HG02970 (cell line): ENCODE measurements around the gene TLE1.
"Not testable (repeated sequence)": the region's sequence is repeated elsewhere in the genome, so short reads cannot be mapped to it uniquely, and the experiment has no call there.

Source experiments
- ATAC-seq: cut with Tn5 transposase; IDR thresholded peaks from one replicate; pipeline ENCODE4 v1.9.1; 2021; ENCODE audit warnings: mild to moderate bottlenecking, moderate library complexity, moderate number of reproducible peaks; ENCODE audit not compliant: unreplicated experiment, low FRiP score

Gene TLE1

GRCh38 chr9:81689343-81690175, at the start of gene TLE1:
Gene TLE1 (minus strand): TSS chr9:81689547. CDS start chr9:81688240, 1,307 bp downstream.
- ATAC-seq: peak; percentile 61

DNA sequence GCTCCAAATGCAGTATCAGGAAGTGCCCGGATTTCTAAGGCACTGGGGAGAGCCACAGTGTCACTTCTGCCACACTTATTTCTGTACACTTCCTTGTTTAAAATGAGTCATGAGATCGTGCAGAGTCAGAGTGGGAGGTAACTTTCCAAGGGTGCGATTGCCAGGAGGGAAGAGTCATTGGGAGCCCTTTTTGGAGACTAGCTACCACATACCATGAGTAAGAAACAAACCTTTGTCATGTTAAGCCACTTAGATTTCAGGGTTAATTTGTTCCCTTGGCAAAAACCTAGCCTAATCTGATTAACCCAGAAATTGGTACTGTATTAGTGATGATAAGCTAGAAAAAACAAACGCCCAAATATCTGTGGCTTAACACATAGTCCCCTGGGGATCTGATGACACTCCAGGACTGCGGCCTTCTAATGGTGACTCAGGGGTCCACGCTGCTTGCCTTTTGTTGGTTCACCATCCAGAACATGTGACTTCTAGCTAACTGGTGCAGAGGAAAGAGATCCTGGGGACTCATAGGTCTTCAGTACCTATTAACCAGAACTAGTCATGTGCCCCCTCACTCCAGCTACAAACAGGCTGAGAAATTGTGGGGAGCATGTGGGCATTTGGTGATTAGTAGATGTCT, 48.6 kb upstream of the TLE1 start:
- ATAC-seq: no peak

DNA sequence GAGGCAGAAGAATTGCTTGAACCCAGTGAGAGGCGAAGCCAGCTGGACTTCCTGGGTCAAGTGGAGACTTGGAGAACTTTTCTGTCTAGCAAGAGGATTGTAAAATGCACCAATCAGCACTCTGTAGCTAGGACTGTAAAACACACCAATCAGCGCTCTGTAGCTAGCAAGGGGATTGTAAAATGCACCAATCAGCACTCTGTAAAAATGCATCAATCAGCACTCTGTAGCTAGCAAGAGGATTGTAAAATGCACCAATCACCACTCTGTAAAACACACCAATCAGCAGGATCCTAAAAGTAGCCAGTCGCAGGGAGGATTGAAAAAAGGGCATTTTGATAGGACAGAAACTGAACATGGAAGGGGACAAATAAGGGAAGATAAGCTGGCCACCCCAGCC, 41.2 kb upstream of the TLE1 start:
- ATAC-seq: not testable (repeated sequence)

DNA sequence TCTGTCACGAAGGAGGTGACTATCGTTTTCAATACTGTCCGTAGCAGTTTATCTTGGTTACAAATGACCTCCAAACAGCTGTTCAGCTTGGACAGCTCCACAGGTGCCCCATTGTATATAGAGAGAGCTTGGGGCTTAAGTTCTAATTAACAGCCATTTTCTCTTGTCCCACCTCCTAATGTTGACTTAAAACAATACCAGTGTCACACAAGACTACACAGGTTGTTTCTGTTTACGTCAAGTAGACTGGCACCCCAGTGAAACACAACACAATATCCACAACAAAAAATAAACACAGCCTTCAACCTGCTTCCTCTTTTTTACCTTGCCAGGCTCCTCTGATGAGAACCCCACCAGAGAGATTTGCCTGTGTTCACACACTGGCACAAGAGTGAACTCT, 39.8 kb upstream of the TLE1 start:
- ATAC-seq: peak; percentile 76

DNA sequence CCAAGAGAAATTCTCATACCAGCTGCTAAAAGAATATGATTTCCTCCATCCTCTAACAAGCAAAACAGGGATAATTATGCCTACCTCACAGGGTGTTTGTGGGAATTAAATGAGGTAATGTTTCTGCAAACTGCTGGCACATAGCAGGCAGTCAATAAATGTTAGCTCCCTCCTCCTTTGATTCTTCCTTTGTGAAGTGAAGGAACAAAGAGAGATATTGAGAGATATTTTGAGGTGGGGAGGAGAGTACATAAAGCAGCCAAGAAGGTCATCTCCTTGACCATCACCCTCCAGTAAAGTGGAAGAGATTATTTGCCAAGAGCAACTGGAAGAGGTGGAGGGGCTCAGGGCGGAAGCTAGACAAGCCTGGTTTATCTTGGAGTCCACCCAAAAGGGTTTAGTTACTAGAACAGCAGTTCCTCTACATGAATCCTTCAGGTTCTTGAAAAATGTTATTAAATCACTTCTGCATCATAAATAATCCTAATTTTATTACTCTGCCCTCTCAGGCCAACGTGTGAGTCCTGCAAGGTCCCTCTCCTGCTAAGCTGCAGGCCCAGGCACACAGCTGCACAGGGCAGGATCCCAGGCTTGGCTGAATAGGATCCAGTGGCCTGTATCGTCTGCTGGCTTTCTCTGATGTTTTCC, 35.0 kb upstream of the TLE1 start:
- no peak for ATAC-seq

DNA sequence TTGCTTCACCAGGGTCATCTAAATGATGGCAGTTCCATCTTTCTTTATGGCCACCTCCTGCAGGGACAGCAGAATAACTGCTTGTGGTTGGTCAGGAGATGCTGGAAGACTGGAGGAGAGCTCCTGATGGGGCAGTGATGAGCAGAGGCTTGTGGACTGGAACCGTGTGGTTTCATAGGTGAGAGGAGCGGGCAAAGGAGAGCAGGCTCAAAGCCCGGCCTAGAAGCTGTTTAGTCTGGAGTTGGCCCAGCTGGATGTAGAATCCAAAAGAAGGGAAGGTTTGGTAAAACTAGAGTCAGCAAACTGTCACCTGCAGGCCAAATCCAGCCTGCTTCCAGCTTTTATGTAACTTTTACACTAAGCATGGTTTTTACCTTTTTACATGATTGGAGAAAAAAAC, 32.9 kb upstream of the TLE1 start:
- ATAC-seq: no peak

GRCh38 chr9:81720450-81721086, 31.2 kb upstream of the TLE1 start:
- no peak for ATAC-seq

GRCh38 chr9:81719972-81720371, 30.6 kb upstream of the TLE1 start:
- ATAC-seq: no peak

DNA sequence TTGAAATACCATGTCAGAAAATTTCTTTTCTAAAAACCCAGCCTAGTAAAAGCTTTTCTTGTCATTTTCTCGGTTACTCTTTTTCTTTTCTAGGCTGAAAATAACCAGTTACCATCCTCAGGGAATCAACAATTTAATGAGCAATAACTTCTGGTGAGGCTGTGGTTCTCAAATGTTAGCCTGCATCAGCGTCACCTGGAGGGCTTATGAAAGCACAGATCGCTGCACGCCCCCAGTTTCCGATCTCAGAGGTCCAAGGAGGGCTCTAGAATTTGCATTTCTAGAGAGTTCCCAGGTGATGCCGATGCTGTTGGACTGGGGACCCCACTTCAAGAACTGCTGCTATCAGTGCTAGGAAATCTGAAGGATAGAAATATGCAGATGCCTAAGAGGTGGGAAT, 28.9 kb upstream of the TLE1 start:
- ATAC-seq: no peak

- ATAC-seq: no peak
These were observed 28.4 kb upstream of the TLE1 start for GRCh38 chr9:81717747-81718077.

DNA sequence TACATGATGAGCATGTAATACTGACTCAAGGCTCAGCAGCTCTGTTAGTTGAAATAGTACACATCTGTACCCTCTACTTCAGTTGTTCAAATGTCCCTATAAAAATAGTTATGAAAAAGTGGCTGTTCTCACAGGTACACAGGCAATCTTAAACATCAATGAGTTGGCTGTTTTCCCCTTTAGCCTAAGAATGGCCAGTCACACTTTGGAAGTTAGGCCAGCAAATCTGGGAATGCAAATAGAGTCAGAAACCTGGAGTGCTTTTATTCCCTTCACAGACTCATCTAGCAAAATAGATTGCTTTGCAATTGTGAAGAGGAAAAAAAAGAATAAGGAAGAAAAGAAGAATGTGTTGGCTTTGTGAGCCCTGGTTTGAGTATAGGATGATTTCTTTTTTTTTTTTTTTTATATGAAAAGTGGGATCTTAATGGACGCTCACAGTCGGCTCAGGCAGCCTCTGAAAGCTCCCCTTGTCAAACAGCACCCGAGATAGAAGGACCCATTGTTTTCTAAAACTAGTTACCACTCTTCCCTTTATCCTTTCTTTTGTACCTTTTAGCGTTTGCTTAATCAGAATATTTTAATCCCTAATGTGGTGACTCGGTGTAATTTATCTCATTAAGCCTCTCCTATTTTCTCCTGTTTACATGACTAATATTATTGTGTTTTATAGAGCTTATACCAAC, 27.9 kb upstream of the TLE1 start:
- ATAC-seq: no peak

DNA sequence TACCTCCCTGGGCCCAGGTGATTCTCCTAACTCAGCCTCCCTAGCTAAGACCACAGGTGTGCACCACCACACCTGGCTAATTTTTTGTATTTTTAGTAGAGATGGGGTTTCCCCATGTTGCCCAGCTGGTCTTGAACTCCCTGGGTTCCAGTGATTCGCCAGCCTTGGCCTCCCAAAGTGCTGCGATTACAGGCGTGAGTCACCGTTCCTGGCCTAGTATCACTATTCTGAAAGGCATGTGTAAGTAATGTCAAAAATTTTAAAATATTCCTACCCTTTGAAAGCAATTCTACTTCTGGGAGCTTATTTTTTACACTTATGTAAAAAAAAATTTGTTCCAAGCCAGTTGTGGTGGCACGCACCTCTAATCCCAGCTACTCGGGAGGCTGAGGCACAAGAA, 27.1 kb upstream of the TLE1 start:
- ATAC-seq: no peak

GRCh38 chr9:81705578-81705977, 16.2 kb upstream of the TLE1 start:
- ATAC-seq: no peak

- ATAC-seq: no peak
These were observed 5.2 kb upstream of the TLE1 start for GRCh38 chr9:81694541-81694940.

DNA sequence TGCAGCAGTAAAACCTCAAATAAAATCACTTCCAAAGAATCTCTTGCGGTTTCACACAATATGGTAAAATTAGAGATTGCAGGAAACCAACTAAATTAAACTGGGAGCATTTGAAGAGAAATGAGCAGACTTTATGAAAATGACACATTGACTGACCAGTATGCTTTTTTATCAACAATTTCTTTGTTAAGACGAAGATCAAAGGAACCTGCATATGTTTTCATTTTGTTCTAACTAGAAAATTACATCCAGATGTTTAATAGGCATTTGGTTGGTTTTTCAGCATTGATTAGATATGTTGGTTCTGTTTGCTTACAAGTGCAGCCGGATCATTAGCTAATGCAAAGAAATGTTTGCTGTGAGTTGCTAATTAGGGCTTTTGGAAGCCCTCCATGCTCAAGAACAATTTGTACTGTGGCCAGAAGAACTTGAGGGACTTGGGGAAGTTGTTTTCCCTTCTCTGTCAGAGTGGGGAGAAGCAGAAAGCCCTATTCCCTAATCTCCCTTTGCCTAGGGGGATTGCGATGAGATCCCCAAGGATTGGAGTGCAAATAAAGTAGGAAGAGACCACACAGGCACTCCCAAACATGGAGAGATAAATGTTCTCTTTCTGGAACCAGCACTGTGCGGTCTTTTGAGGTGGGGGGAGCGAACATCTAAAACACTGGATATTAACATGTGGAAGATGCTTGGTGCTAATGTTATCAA, 4.5 kb upstream of the TLE1 start:
- ATAC-seq: no peak

GRCh38 chr9:81690251-81690851, 1.0 kb upstream of the TLE1 start:
- ATAC-seq: no peak

GRCh38 chr9:81689093-81689342, 329 bp downstream of the TLE1 start:
- ATAC-seq: peak; percentile 14

- peak; percentile 8 for ATAC-seq
These were observed 870 bp downstream of the TLE1 start for GRCh38 chr9:81688262-81689092.
